SK-N-SH (cell line): ENCODE results near the gene RNFT2.
"Not testable (repeated sequence)": the region's sequence is repeated elsewhere in the genome, so short reads cannot be mapped to it uniquely, and the experiment has no call there.

ENCODE experiments used
- CHD2 ChIP-seq: fragments of 150-350 bp; IDR thresholded peaks from 2 replicates; pipeline ENCODE4 v1.6.1; 2018; ENCODE audit warnings: low read length; ENCODE audit not compliant: partially characterized antibody
- EZH2phosphoT487 ChIP-seq: fragments of 200-600 bp; sonication (generic); IDR thresholded peaks from 2 replicates; pipeline ENCODE4 v1.6.1; 2017; ENCODE audit warnings: low read depth, mixed run types, mild to moderate bottlenecking, antibody characterized with exemption, moderate library complexity, borderline replicate concordance
- FOXM1 ChIP-seq: IDR thresholded peaks from 2 replicates; pipeline ENCODE4 v1.4.0; 2012; ENCODE audit warnings: low read depth, mild to moderate bottlenecking
- NFIC ChIP-seq: IDR thresholded peaks from 2 replicates; pipeline ENCODE4 v1.4.0; 2012; ENCODE audit warnings: borderline replicate concordance
- RFX5 ChIP-seq: IDR thresholded peaks from 2 replicates; pipeline ENCODE4 v1.6.1; 2012; ENCODE audit warnings: mild to moderate bottlenecking, improper control_type of control experiment, low read length
- RXRA ChIP-seq: IDR thresholded peaks from 2 replicates; pipeline ENCODE4 v1.4.0; 2012; ENCODE audit warnings: low read depth, mild to moderate bottlenecking, borderline replicate concordance
- SIN3A ChIP-seq: IDR thresholded peaks from 2 replicates; pipeline ENCODE4 v1.6.1; 2012; ENCODE audit warnings: low read depth, mild to moderate bottlenecking, low read length, moderate library complexity, borderline replicate concordance
- SMC3 ChIP-seq: IDR thresholded peaks from 2 replicates; pipeline ENCODE4 v1.6.1; 2012; ENCODE audit warnings: low read depth, low read length, improper control_type of control experiment
- TCF12 ChIP-seq: IDR thresholded peaks from 2 replicates; pipeline ENCODE4 v1.4.0; 2012
- YY1 ChIP-seq: IDR thresholded peaks from 2 replicates; pipeline ENCODE4 v1.4.0; 2012; ENCODE audit warnings: low read depth, mild to moderate bottlenecking
- TF ChIP-seq, protein P1 (sequence below): fragments of 200-600 bp; sonication (generic); IDR thresholded peaks from 2 replicates; pipeline ENCODE4 v1.6.1; 2017; ENCODE audit warnings: antibody characterized with exemption, mild to moderate bottlenecking, moderate library complexity
- TF ChIP-seq, protein P2 (sequence below): IDR thresholded peaks from 2 replicates; pipeline ENCODE4 v1.6.1; 2012; ENCODE audit warnings: mild to moderate bottlenecking, low read depth, low read length, moderate library complexity

DNA sequence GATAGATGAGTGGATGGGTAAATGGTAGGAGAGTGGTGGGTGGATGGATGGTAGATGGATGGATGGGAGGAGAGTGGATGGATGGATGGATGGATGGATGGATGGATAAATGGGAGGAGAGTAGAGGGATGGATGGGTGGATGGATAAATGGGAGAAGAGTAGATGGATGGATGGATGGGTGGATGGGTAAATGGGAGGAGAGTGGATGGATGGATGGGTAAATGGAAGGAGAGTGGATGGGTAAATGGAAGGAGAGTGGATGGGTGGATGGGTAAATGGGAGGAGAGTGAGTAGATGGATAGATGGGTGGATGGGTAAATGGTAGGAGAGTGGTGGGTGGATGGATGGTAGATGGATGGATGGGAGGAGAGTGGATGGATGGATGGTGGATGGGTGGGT, 51.4 kb downstream of the RNFT2 start:
- TF ChIP-seq, protein P1, sequence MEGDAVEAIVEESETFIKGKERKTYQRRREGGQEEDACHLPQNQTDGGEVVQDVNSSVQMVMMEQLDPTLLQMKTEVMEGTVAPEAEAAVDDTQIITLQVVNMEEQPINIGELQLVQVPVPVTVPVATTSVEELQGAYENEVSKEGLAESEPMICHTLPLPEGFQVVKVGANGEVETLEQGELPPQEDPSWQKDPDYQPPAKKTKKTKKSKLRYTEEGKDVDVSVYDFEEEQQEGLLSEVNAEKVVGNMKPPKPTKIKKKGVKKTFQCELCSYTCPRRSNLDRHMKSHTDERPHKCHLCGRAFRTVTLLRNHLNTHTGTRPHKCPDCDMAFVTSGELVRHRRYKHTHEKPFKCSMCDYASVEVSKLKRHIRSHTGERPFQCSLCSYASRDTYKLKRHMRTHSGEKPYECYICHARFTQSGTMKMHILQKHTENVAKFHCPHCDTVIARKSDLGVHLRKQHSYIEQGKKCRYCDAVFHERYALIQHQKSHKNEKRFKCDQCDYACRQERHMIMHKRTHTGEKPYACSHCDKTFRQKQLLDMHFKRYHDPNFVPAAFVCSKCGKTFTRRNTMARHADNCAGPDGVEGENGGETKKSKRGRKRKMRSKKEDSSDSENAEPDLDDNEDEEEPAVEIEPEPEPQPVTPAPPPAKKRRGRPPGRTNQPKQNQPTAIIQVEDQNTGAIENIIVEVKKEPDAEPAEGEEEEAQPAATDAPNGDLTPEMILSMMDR, result not testable (repeated sequence)
- not testable (repeated sequence) for TF ChIP-seq CHD2, EZH2phosphoT487, YY1, RFX5, SMC3, NFIC, SIN3A, RXRA, FOXM1, TCF12
- TF ChIP-seq, protein P2, sequence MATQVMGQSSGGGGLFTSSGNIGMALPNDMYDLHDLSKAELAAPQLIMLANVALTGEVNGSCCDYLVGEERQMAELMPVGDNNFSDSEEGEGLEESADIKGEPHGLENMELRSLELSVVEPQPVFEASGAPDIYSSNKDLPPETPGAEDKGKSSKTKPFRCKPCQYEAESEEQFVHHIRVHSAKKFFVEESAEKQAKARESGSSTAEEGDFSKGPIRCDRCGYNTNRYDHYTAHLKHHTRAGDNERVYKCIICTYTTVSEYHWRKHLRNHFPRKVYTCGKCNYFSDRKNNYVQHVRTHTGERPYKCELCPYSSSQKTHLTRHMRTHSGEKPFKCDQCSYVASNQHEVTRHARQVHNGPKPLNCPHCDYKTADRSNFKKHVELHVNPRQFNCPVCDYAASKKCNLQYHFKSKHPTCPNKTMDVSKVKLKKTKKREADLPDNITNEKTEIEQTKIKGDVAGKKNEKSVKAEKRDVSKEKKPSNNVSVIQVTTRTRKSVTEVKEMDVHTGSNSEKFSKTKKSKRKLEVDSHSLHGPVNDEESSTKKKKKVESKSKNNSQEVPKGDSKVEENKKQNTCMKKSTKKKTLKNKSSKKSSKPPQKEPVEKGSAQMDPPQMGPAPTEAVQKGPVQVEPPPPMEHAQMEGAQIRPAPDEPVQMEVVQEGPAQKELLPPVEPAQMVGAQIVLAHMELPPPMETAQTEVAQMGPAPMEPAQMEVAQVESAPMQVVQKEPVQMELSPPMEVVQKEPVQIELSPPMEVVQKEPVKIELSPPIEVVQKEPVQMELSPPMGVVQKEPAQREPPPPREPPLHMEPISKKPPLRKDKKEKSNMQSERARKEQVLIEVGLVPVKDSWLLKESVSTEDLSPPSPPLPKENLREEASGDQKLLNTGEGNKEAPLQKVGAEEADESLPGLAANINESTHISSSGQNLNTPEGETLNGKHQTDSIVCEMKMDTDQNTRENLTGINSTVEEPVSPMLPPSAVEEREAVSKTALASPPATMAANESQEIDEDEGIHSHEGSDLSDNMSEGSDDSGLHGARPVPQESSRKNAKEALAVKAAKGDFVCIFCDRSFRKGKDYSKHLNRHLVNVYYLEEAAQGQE, result not testable (repeated sequence)
